ENCODE measurements around the gene CACNB2.

GRCh38 chr10:18113881-18114280, 26.3 kb upstream of the CACNB2 start:
- TF ChIP-seq CTCF (IDR thresholded peaks at IDR 0.05) = no peak
- TF ChIP-seq POLR2AphosphoS5 (IDR thresholded peaks at IDR 0.05; ENCODE audit: low read depth, low read length) = no peak
- TF ChIP-seq SIN3A (IDR thresholded peaks at IDR 0.05; ENCODE audit: borderline replicate concordance, insufficient read depth, low read depth, low read length) = no peak
- no peak for TF ChIP-seq REST (IDR thresholded peaks at IDR 0.05; ENCODE audit: insufficient read depth in 1 of 2, low read depth in 2 of 2, low read length in 1 of 2)

Measured in Panc1 (cell line).